ENCODE measurements around the gene MT1A. TPM values are rescaled to one million over a fixed set of nuclear protein-coding genes. Genes with fewer than 3 reads are reported as not detected.

MT1A gene
- total RNA-seq, 1 donor from 2014 or later = not detected

DNA sequence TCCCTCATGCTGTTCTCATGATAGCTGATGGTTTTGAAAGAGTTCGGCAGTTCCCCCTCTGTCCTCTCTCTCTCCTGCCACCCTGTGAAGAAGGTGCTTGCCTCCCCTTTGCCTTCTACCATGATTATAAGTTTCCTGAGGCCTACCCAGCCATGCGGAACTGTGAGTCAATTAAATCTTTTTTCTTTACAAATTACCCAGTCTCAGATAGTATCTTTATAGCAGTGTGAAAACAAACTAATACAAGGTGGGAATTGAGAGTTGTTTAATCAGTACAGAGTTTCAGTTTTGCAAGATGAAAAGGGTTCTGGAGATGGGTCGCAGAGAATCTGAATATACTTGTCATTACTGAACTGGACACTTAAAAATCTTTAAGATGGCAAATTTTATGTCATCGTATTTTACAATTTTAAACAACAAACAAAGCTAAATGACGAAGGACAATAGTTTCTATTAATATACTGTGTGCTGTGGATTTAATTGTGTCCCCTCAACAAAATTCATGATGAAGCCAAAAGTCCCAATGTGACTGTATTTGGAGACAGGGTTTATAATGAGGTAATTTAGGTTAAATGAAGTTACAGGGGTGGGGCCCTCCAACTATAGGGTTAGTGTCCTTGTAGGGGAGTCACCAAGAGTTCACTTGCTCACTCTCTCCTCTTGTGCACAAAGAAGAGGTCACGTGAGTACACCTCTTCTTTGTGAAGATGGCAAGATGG is 44.7 kb upstream of the MT1A start:
- peaks cover 10% of the 10 kb centered on the region for H3K9me3 Mint-ChIP-seq (ENCODE audit: unreplicated experiment)
- FAIRE-seq = no peak
- Histone ChIP-seq H3K9ac (ENCODE audit: low read length) (no peak overlapping the region), H3K36me3 (ENCODE audit: insufficient read depth, low read length) (no peaks in the 10 kb centered on the region), H2AFZ (ENCODE audit: low read depth, low read length) (no peak overlapping the region), H3K9me3 (ENCODE audit: insufficient read depth, low read depth, low read length) (no peaks in the 10 kb centered on the region), H3K27ac (ENCODE audit: low read depth, low read length) (no peak overlapping the region), H3K4me2 (ENCODE audit: low read length) (no peak overlapping the region), H3K79me2 (ENCODE audit: insufficient read depth, low read length) (no peaks in the 10 kb centered on the region), H3K4me3 (ENCODE audit: insufficient read depth, low read depth, low read length) (no peak overlapping the region), H3K4me1 (ENCODE audit: insufficient read depth, low read length) (peaks cover 10% of the 10 kb centered on the region), H4K20me1 (ENCODE audit: insufficient read depth, low read length) (no peaks in the 10 kb centered on the region), H3K27me3 (ENCODE audit: insufficient read depth, low read length) (peaks cover 22% of the 10 kb centered on the region)
- no peak for TF ChIP-seq EZH2 (IDR thresholded peaks at IDR 0.05; ENCODE audit: insufficient read depth, low read length)
- TF ChIP-seq, protein P1, sequence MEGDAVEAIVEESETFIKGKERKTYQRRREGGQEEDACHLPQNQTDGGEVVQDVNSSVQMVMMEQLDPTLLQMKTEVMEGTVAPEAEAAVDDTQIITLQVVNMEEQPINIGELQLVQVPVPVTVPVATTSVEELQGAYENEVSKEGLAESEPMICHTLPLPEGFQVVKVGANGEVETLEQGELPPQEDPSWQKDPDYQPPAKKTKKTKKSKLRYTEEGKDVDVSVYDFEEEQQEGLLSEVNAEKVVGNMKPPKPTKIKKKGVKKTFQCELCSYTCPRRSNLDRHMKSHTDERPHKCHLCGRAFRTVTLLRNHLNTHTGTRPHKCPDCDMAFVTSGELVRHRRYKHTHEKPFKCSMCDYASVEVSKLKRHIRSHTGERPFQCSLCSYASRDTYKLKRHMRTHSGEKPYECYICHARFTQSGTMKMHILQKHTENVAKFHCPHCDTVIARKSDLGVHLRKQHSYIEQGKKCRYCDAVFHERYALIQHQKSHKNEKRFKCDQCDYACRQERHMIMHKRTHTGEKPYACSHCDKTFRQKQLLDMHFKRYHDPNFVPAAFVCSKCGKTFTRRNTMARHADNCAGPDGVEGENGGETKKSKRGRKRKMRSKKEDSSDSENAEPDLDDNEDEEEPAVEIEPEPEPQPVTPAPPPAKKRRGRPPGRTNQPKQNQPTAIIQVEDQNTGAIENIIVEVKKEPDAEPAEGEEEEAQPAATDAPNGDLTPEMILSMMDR (IDR thresholded peaks at IDR 0.05; ENCODE audit: insufficient read depth, low read depth, low read length) = no peak
- peaks cover 2% of the 10 kb centered on the region for H3K4me1 Mint-ChIP-seq (ENCODE audit: low read depth, unreplicated experiment)
- H3K27me3 Mint-ChIP-seq (ENCODE audit: low read depth, unreplicated experiment) = peaks cover 52% of the 10 kb centered on the region
- no peak for DNase-seq (ENCODE audit: low read depth)
- H3K36me3 Mint-ChIP-seq (ENCODE audit: low read depth, unreplicated experiment) = no peaks in the 10 kb centered on the region
- no peak overlapping the region for H3K27ac Mint-ChIP-seq (ENCODE audit: unreplicated experiment)
- no peak overlapping the region for H3K4me3 Mint-ChIP-seq (ENCODE audit: unreplicated experiment)

DNA sequence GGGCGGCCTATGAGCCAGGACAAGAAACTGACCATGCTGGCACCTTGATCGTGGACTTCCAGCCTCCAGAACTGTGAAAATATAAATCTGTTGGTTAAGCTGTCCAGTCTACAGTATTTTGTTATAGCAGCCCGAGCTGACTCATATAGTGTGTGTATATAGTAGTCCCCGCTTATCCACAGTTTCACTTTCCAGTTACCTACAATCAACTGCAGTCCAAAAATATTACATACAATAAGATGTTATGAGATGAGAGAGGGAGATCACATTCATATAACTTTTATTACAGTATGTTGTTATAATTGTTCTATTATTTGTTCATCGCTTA is 44.2 kb upstream of the MT1A start:
- peaks cover 48% of the 10 kb centered on the region for H3K27me3 Mint-ChIP-seq (ENCODE audit: low read depth, unreplicated experiment)
- Histone ChIP-seq H2AFZ (ENCODE audit: low read depth, low read length) (no peak overlapping the region), H3K4me2 (ENCODE audit: low read length) (no peak overlapping the region), H3K4me1 (ENCODE audit: insufficient read depth, low read length) (peaks cover 5% of the 10 kb centered on the region), H3K4me3 (ENCODE audit: insufficient read depth, low read depth, low read length) (no peak overlapping the region), H3K9me3 (ENCODE audit: insufficient read depth, low read depth, low read length) (no peaks in the 10 kb centered on the region), H4K20me1 (ENCODE audit: insufficient read depth, low read length) (no peaks in the 10 kb centered on the region), H3K9ac (ENCODE audit: low read length) (no peak overlapping the region), H3K36me3 (ENCODE audit: insufficient read depth, low read length) (no peaks in the 10 kb centered on the region), H3K27me3 (ENCODE audit: insufficient read depth, low read length) (peaks cover 17% of the 10 kb centered on the region), H3K79me2 (ENCODE audit: insufficient read depth, low read length) (no peaks in the 10 kb centered on the region), H3K27ac (ENCODE audit: low read depth, low read length) (no peak overlapping the region)
- DNase-seq (ENCODE audit: low read depth) = no peak
- no peak overlapping the region for H3K27ac Mint-ChIP-seq (ENCODE audit: unreplicated experiment)
- no peaks in the 10 kb centered on the region for H3K4me1 Mint-ChIP-seq (ENCODE audit: low read depth, unreplicated experiment)
- no peak for FAIRE-seq
- TF ChIP-seq EZH2 (IDR thresholded peaks at IDR 0.05; ENCODE audit: insufficient read depth, low read length) = no peak
- TF ChIP-seq, protein P1 (IDR thresholded peaks at IDR 0.05; ENCODE audit: insufficient read depth, low read depth, low read length) = no peak
- no peaks in the 10 kb centered on the region for H3K36me3 Mint-ChIP-seq (ENCODE audit: low read depth, unreplicated experiment)
- peaks cover 8% of the 10 kb centered on the region for H3K9me3 Mint-ChIP-seq (ENCODE audit: unreplicated experiment)
- H3K4me3 Mint-ChIP-seq (ENCODE audit: unreplicated experiment) = no peak overlapping the region

DNA sequence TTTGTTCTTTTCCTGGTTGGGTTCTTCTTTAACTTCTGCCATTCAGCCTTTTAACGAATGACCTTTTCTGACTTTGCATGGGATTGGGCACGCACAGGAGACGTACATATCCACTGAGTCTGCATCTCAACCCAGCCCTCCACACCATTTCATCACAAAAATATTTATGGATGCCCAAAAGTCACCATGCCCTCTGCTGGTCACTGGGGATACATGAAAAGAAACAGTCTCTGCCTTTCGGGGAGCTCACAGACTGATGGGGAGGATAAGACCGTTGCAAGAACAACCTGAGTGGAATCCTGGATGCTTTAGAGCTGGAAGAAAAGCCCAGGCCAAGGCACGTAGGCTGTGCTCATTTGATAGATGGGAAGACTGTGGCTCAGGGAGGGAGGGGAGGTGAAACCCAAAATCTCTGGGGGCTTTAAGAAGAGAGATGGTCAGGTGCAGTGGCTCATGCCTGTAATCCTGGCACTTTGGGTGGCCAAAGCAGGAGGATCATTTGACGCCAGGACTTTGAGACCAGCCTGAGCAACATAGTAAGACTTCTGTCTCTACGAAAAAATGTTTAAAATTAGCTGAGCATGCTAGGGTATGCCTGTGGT is 38.0 kb upstream of the MT1A start:
- peak; percentile 73 for FAIRE-seq
- no peaks in the 10 kb centered on the region for H3K36me3 ChIP-seq (ENCODE audit: insufficient read depth, low read length)
- Mint-ChIP-seq H3K27ac (ENCODE audit: unreplicated experiment) (no peak overlapping the region), H3K36me3 (ENCODE audit: low read depth, unreplicated experiment) (no peaks in the 10 kb centered on the region), H3K4me1 (ENCODE audit: low read depth, unreplicated experiment) (no peaks in the 10 kb centered on the region), H3K9me3 (ENCODE audit: unreplicated experiment) (peaks cover 4% of the 10 kb centered on the region), H3K27me3 (ENCODE audit: low read depth, unreplicated experiment) (peaks cover 36% of the 10 kb centered on the region), H3K4me3 (ENCODE audit: unreplicated experiment) (no peak overlapping the region)
- H3K27me3 ChIP-seq (ENCODE audit: insufficient read depth, low read length) = no peaks in the 10 kb centered on the region
- peak overlapping the region; percentile 40 for H3K4me2 ChIP-seq (ENCODE audit: low read length)
- no peak for DNase-seq (ENCODE audit: low read depth)
- H3K4me1 ChIP-seq (ENCODE audit: insufficient read depth, low read length) = no peaks in the 10 kb centered on the region
- H3K79me2 ChIP-seq (ENCODE audit: insufficient read depth, low read length) = no peaks in the 10 kb centered on the region
- H3K9me3 ChIP-seq (ENCODE audit: insufficient read depth, low read depth, low read length) = no peaks in the 10 kb centered on the region
- H2AFZ ChIP-seq (ENCODE audit: low read depth, low read length) = no peak overlapping the region
- H3K4me3 ChIP-seq (ENCODE audit: insufficient read depth, low read depth, low read length) = no peak overlapping the region
- H3K9ac ChIP-seq (ENCODE audit: low read length) = no peak overlapping the region
- H3K27ac ChIP-seq (ENCODE audit: low read depth, low read length) = no peak overlapping the region
- TF ChIP-seq, protein P1 (IDR thresholded peaks at IDR 0.05; ENCODE audit: insufficient read depth, low read depth, low read length) = peak; percentile 77
- TF ChIP-seq EZH2 (IDR thresholded peaks at IDR 0.05; ENCODE audit: insufficient read depth, low read length) = no peak
- no peaks in the 10 kb centered on the region for H4K20me1 ChIP-seq (ENCODE audit: insufficient read depth, low read length)
